Anterior cingulate cortex (tissue), 58 donors: ENCODE data around the gene RBCK1.
"Not testable (repeated sequence)": the region's sequence is repeated elsewhere in the genome, so short reads cannot be mapped to it uniquely, and the experiment has no call there.

Experiments
- DNase-seq, 58 donors: peaks; one replicate each; lab custom pipeline; 2025; lab: John Stamatoyannopoulos, UW

Gene RBCK1

DNA sequence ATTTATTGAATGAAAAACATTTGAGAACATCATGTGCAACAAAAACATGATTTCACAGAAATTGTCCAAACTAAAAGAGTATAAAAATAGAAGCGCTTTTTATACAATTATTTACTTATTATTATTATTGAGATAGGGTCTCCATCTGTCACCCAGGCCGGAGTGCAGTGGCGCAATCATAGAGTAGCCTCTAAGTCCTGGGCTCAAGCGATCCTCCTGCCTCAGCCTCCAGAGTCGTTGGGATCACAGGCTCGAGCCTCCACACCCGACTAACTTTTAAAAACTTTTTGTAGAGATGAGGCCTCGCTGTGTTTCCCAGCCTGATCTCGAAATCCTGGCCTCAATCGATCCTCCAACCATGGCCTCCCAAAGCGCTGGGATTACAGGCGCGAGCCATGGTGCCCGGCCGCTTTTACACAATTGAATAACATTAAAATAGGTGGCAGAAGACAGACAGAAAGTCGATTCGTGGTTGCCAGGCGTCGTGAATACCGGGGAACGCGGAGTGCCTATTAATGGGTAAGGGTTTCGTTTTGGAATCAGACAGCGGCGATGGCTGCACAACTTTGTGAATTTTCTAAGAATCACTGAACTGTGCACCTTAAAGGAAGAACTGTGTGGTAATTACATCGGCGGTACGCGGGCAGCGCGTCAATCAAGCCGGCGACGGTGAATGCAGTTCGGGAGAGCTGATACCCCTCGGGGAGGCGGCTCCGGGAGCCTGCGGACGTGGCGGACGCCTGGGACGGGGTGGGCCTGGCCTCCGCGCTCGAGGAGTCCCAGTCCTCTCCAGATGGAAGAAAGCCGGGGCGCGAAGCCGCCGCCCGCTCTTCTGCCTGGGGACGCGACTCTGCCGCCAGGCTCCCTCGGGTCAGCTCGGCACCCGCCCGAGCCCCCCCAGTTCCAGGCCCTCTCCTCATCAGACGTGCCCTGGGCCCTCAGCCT, 53.4 kb downstream of the RBCK1 start:
- peak in 26 of 58 donors; percentile 32 to 81 (median 52) for DNase-seq

DNA sequence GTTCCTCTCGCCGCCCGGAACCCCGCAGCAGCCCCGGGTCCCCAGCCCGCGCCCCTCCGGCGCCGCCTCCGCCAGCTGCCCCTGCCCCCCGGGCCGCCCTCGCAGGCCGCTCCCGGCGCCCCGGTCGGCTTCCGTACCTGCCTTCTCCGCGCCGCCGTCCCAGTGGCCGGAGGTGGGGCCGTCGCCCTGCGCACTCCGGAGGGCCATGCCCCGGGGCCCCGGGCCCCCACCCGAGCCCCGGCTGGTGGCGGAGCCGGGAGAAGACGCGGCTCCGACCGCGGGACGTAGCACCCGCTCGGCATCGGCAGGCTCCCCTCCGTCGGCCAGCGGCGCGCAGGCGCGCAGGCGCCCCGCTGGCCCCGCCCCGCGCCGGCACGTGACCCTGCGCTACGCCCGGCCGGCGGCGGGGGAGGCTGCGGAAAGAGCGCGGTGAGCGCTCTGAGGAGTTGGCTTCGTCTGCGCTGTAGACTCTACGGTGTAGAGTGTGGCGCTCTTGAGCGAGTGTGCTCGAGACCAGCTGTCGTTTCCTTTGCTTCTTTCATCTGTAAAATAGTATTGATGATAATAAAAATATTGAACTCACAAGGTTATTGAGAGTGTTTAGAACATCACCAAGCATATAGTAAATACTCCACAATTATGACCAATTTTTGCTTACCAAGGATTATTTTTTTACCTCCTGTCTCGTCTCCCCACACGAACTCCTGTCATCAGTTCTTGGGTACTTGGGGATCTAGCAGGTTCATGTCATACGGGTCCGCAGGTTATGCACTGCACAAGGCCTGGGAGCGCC, 54.3 kb downstream of the RBCK1 start, which contains the start of gene TBC1D20:
TSS of gene TBC1D20 (minus strand) at position 335 of the 793 bp plus-strand sequence. CDS start at position 207, 128 bp downstream.
- DNase-seq = peak in 56 of 58 donors; percentile 25 to 87 (median 76)

DNA sequence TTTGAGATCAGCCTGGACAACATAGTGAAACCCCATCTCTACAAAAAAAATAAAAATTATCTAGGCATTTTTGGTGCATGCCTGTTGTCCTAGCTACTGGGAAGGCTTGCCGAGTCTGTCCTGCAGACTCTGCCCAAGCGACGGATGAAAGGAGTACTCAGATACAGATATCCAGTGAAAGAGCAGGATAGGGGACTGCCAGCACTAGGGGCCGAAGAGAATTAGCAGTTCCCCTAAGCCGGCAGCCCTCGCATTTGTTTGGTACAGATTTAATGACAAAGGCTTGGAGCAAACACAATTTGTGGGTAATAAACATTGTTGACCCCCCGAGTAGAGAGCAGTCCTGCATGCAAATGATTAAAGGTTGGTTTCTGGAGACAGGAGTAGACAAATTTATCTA, 59.7 kb downstream of the RBCK1 start:
- no peak for DNase-seq

DNA sequence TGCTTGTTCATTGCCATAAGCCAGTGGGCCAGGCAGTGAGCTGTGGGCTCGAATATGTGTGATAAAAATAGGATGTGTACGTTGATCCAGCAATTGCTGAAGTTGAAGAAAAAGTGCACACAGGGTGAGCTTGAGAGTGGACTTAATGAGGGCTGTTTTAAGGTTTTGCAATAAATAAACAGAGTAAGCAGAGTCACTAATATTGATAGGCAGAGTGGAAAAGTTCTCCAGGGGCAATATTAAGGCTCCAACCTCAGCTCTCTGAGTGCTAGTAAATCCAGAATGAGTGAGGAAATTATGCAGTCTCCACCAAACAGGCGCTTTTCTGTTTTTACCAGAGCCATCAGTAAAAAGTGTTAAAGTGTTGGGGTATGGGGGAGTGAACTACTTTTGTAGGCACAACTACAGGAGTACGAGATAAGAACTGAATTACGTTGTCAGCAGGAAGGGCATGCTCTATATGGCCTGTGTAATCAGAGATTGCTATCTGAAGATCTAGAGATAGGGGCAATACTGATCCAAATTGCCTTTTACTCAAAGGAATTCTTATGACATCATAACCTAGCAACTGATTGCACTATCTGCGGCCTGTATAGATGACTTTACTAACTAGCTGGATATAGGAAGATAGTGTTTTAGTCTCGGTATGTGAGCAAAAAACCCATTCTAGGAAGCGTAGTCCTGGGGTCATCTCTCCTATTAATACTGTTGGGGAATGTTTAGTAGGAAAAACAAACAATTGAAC, 61.8 kb downstream of the RBCK1 start:
- no peak for DNase-seq

- no peak for DNase-seq
Measured at GRCh38 chr20:472137-472846, 64.2 kb downstream of the RBCK1 start.

GRCh38 chr20:472889-473292, 64.8 kb downstream of the RBCK1 start:
- DNase-seq = no peak

DNA sequence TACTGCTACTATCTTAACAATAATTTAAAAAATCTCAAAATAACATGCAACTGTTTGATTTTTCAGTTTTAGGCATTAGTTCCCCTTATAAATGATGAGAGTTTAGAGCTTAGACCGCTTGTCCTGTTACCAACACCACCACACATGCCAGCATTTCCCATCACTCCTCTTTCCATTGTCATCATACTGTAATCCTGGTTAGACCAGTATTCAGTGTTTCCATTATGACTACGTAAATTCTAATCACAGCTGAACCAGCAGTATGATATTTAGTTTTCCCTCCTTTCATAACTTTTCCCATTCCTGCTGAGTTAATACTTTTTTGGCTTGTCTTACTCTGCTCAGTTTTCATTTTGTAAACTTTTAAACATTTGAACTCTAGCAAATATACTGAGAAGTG, 66.5 kb downstream of the RBCK1 start:
- DNase-seq = no peak

- no peak for DNase-seq
Measured at GRCh38 chr20:475463-476357, 67.6 kb downstream of the RBCK1 start.

- not testable (repeated sequence) for DNase-seq
Measured at GRCh38 chr20:476561-477249, 68.6 kb downstream of the RBCK1 start.

DNA sequence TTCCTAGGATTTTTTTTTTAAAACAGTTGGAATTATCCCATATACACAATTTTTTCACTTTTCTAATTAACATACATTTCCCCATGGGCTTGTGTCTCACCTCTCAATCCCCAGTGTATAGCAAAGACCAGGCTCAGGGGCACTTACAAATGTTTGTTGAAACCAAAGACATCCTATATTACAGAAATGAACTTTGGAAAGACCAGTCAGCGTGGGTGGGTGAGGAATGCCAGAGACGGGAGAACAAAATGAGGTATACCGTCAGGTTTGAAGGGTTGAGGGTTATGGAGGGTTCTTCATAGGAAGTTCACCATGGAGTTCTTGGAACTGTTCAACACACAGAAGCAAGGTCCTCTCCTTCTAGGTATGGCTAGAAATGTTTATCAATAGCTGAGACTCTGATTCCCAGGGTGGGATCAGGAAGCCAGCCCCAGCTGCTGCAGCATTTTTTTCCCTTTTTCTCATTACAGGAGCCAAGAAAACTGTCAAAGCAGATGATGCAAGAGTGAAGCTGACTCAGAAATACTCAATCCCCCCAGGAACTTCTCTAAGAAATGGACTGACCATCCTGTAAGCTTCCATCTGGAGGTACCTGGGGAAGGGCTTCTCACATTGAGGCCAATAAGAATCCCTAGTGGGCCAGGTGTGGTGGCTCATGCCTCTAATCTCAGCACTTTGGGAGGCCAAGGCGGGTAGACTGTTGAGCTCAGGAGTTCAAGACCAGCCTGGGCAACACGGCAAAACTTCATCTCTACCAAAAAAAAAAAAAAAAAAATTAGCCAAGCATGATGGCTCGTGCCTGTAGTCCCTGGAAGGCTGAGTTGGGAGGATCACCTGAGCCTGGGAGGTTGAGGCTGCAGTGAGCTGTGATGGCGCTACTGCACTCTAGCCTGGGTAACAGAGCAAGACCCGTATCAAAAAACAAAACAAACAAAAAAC, 70.2 kb downstream of the RBCK1 start:
- DNase-seq = no peak

- peak in 2 of 58 donors; percentile 18 to 61 for DNase-seq
Measured at GRCh38 chr20:478949-479429, 70.9 kb downstream of the RBCK1 start.

DNA sequence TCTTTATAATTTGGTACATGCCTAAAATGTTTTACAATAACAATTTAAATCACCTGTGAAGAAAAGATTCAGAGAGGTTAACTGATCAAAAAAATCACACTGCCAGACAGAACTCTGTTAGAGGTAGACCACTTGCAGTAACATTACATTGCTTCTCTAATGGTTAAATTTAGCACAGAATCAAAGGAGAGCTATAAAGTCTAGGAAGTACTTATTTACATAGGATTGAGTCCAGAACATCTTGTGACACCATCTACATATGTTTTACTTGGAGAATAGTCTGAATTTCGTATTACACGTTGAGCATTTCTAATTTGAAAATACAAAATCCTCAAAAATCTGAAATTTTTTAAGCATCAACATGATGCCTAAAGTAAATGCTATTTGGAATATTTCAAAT, 71.4 kb downstream of the RBCK1 start:
- DNase-seq = no peak

- DNase-seq = no peak
Measured at GRCh38 chr20:480044-480443, 71.9 kb downstream of the RBCK1 start.

DNA sequence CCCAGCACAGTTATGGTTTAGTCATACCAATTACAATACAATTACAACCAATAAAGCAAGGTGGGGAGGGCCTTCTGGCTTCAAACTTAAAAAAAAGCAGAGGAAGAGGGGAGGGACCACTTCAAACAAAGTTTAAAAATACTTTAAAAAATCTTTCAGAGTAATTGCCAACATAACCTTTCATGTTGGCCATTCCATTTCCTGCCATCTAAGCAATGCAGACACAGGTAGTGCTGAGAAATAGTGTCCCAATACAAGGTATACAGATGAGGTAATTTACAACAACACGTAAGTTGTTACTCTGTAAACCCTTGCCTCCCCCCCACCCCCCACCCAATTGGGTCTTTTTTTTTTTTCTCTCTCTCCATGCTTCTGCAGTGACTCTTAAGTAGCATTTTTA, 73.1 kb downstream of the RBCK1 start:
- DNase-seq = no peak
